ENCODE measurements around the gene GRM7. TPM values are rescaled to one million over a fixed set of nuclear protein-coding genes. Genes with fewer than 3 reads are reported as not detected.

Gene GRM7
- total RNA-seq, 1 experiment from 2014 or later, result 0.27 TPM

GRCh38 chr3:7764115-7764514, 903.2 kb downstream of the GRM7 start:
- no peak for DNase-seq (ENCODE audit: low read depth)

GRCh38 chr3:7766530-7766929, 905.6 kb downstream of the GRM7 start:
- no peak for DNase-seq (ENCODE audit: low read depth)

GRCh38 chr3:7779331-7779730, 918.4 kb downstream of the GRM7 start:
- DNase-seq (ENCODE audit: low read depth), result peak; percentile 23

GRCh38 chr3:7781395-7781794, 920.5 kb downstream of the GRM7 start:
- no peak for DNase-seq (ENCODE audit: low read depth)

- DNase-seq (ENCODE audit: low read depth), result peak; percentile 40
These were observed 927.2 kb downstream of the GRM7 start for GRCh38 chr3:7787871-7788828.

- no peak for DNase-seq (ENCODE audit: low read depth)
These were observed 928.0 kb downstream of the GRM7 start for GRCh38 chr3:7788881-7789280.

- no peak for DNase-seq (ENCODE audit: low read depth)
These were observed 928.4 kb downstream of the GRM7 start for GRCh38 chr3:7789324-7789723.

GRCh38 chr3:7790141-7790540, 929.2 kb downstream of the GRM7 start:
- DNase-seq (ENCODE audit: low read depth), result no peak

All from HT1080 (cell line).